Endothelial cell of umbilical vein (primary cell): ENCODE measurements around the gene GHRH. TPM values are rescaled to one million over a fixed set of nuclear protein-coding genes. Genes with fewer than 3 reads are reported as not detected.

ENCODE experiments used
- BruUV-seq: library from RNA; stranded (reverse); fragments of 400-500 nt; replicated peaks from 2 replicates; lab custom pipeline; 2021; lab: Mats Ljungman, UMichigan
- CTCF ChIA-PET: fragments of 300-600, 350-600 bp; sonication (Branson Sonifier 250); formaldehyde crosslinking; loops from one replicate; lab custom pipeline; 2021; ENCODE audit warnings: antibody characterized with exemption, inconsistent platforms; lab: Charles Lee
- POLR2A ChIA-PET: fragments of 300-600, 350-600 bp; sonication (Branson Sonifier 250); formaldehyde crosslinking; loops from one replicate; lab custom pipeline; 2021; ENCODE audit warnings: antibody characterized with exemption, inconsistent platforms; lab: Charles Lee
- DNase-seq: peaks from one replicate; pipeline ENCODE4 v3.0.0-alpha.2; 2011; ENCODE audit warnings: low read depth, low spot score
- FAIRE-seq: peaks from 2 replicates; lab custom pipeline; 2011; peaks lifted over from hg19 to GRCh38; lab: Jason Lieb, UNC
- H2AFZ ChIP-seq: 2 replicates; pipeline ENCODE4 v1.6.0; 2012; ENCODE audit warnings: low read depth, low read length, control low read depth, inconsistent platforms
- H3K27ac ChIP-seq: 2 replicates; pipeline ENCODE4 v1.5.1; 2011; ENCODE audit warnings: low read depth, mild to moderate bottlenecking, control low read depth, low read length, moderate library complexity; ENCODE audit not compliant: insufficient read depth
- H3K27me3 ChIP-seq, 2 experiments: 2 replicates each; pipeline versions ENCODE4 v1.6.0 to v1.6.1; 2011; ENCODE audit warnings: low read length in 2 of 2, mixed read lengths in 1 of 2; ENCODE audit not compliant: control insufficient read depth in 2 of 2, insufficient read depth in 2 of 2
- H3K36me3 ChIP-seq, 2 experiments: 2 replicates in 1 of 2; 3 replicates in 1 of 2; pipeline ENCODE4 v1.5.1; 2011; ENCODE audit warnings: low read length in 2 of 2, mild to moderate bottlenecking in 1 of 2, moderate library complexity in 1 of 2; ENCODE audit not compliant: control insufficient read depth in 2 of 2, insufficient read depth in 2 of 2; ENCODE audit errors: extremely low read depth in 1 of 2
- H3K4me1 ChIP-seq: 3 replicates; pipeline ENCODE4 v1.5.1; 2011; ENCODE audit warnings: mild to moderate bottlenecking, low read length; ENCODE audit not compliant: control insufficient read depth, insufficient read depth; ENCODE audit errors: extremely low read depth
- H3K4me2 ChIP-seq: 2 replicates; pipeline ENCODE4 v1.6.1; 2011; ENCODE audit warnings: low read length, control low read depth, mixed read lengths; ENCODE audit not compliant: insufficient read depth
- H3K4me3 ChIP-seq, 3 experiments: fragments of 200-600 bp in 1 of 3; sonication (generic), shearing (Covaris generic) in 1 of 3; replicated peaks in 1 of 3; 2 replicates each; pipeline ENCODE4 v1.5.1; 2011 to 2016; ENCODE audit warnings: control low read depth in 3 of 3, low read length in 3 of 3, mild to moderate bottlenecking in 2 of 3, inconsistent platforms in 1 of 3, low read depth in 1 of 3, moderate library complexity in 1 of 3; ENCODE audit not compliant: insufficient read depth in 1 of 3
- H3K79me2 ChIP-seq: 2 replicates; pipeline ENCODE4 v1.6.0; 2012; ENCODE audit warnings: low read length, inconsistent platforms; ENCODE audit not compliant: control insufficient read depth, insufficient read depth
- H3K9ac ChIP-seq: replicated peaks from 2 replicates; pipeline ENCODE3; 2011; ENCODE audit warnings: low read length, control low read depth; ENCODE audit not compliant: insufficient read depth; ENCODE audit errors: extremely low read depth
- H3K9me1 ChIP-seq: replicated peaks from 3 replicates; pipeline ENCODE4 v1.6.0; 2011; ENCODE audit warnings: mild to moderate bottlenecking, low read length; ENCODE audit not compliant: control insufficient read depth, insufficient read depth; ENCODE audit errors: extremely low read depth
- H3K9me3 ChIP-seq: replicated peaks from 2 replicates; pipeline ENCODE4 v1.5.1; 2012; ENCODE audit warnings: low read length, inconsistent platforms; ENCODE audit not compliant: control insufficient read depth, insufficient read depth
- H4K20me1 ChIP-seq: replicated peaks from 2 replicates; pipeline ENCODE3; 2011; ENCODE audit warnings: mild to moderate bottlenecking, low read length; ENCODE audit not compliant: control insufficient read depth, insufficient read depth; ENCODE audit errors: extremely low read depth
- CTCF ChIP-seq, 2 donors: IDR thresholded peaks; 1 replicate in 1 of 2; 2 replicates in 1 of 2; pipeline ENCODE4 v1.5.1; 2011; ENCODE audit warnings: low read length in 2 of 2, mild to moderate bottlenecking in 2 of 2, moderate library complexity in 2 of 2, control low read depth in 1 of 2, inconsistent platforms in 1 of 2, low read depth in 1 of 2; ENCODE audit not compliant: insufficient read depth in 1 of 2; ENCODE audit errors: extremely low read depth in 1 of 2
- EZH2 ChIP-seq: IDR thresholded peaks from 2 replicates; pipeline ENCODE4 v1.6.1; 2012; ENCODE audit warnings: borderline replicate concordance, low read depth, mild to moderate bottlenecking, moderate library complexity, low read length, inconsistent platforms; ENCODE audit not compliant: severe bottlenecking
- FOS ChIP-seq: IDR thresholded peaks from 2 replicates; pipeline ENCODE4 v1.6.1; 2011; ENCODE audit warnings: mild to moderate bottlenecking, low read length, moderate library complexity, borderline replicate concordance; ENCODE audit not compliant: insufficient read depth
- GATA2 ChIP-seq: IDR thresholded peaks from 2 replicates; pipeline ENCODE4 v1.7.0; 2011; ENCODE audit warnings: low read depth, mild to moderate bottlenecking, moderate library complexity, mixed read lengths, low read length; ENCODE audit not compliant: insufficient read length, insufficient read depth
- JUN ChIP-seq: IDR thresholded peaks from 2 replicates; pipeline ENCODE4 v1.6.1; 2011; ENCODE audit warnings: borderline replicate concordance, low read depth; ENCODE audit not compliant: insufficient read length, insufficient read depth
- MAX ChIP-seq: IDR thresholded peaks from 2 replicates; pipeline ENCODE4 v1.6.1; 2011; ENCODE audit not compliant: insufficient read depth, insufficient read length
- MYC ChIP-seq: IDR thresholded peaks from one replicate; pipeline ENCODE4 v1.6.1; 2011; ENCODE audit warnings: mild to moderate bottlenecking, low read depth, low read length
- POLR2A ChIP-seq: IDR thresholded peaks from 2 replicates; pipeline ENCODE4 v1.6.1; 2012; ENCODE audit warnings: low read depth, mild to moderate bottlenecking, control low read depth, low read length
- POLR2AphosphoS5 ChIP-seq: IDR thresholded peaks from 2 replicates; pipeline ENCODE4 v1.6.1; 2012; ENCODE audit warnings: low read depth, mild to moderate bottlenecking, control low read depth, low read length, moderate library complexity; ENCODE audit not compliant: insufficient read depth
- dilution Hi-C: fragments of 300-500 bp; cut with MboI; formaldehyde crosslinking; loops from one replicate; pipeline ENCODE4 v1.15.0; 2019; ENCODE audit warnings: low sequenced_read_pairs; ENCODE audit not compliant: extremely low pct_ligation_motif_present
- intact Hi-C: fragments of 100-400 bp; cut with micrococcal nuclease; formaldehyde crosslinking; loops from one replicate; pipeline ENCODE4 v1.10.0; 2022
- polyA plus RNA-seq, 4 experiments: library from polyadenylated mRNA; depleted of rRNA in 3 of 4; stranded (reverse) in 3 of 4; unstranded in 1 of 4; fragments of >200 nt; gene quantifications; 2 replicates each; pipeline versions ENCODE4 v1.2.1 to v1.2.3, GENCODE V29; 2011 to 2012; ENCODE audit warnings: missing spikeins in 1 of 4
- total RNA-seq: library from RNA; stranded (reverse); gene quantifications from 2 replicates; pipeline ENCODE4 v1.2.3, GENCODE V29; 2021

Gene GHRH
- total and polyA plus RNA-seq, 2 donors (not counting 3 experiments of a cell fraction or from before 2014, with no cell fraction given) = not detected

GRCh38 chr20:37291724-37292126 is 30.1 kb upstream of the GHRH start:
- Histone ChIP-seq H3K9me3 (no peaks in the 10 kb centered on the region), H3K9ac (no peak overlapping the region), H4K20me1 (no peaks in the 10 kb centered on the region), H3K4me2 (no peak overlapping the region), H3K4me1 (peaks cover 27% of the 10 kb centered on the region), H3K27me3 (peaks cover 0 to 3% of the 10 kb centered on the region in 2 experiments), H3K79me2 (peaks cover 45% of the 10 kb centered on the region), H3K27ac (no peak overlapping the region), H3K36me3 (no peaks in the 10 kb centered on the region), H3K4me3 (no peak overlapping the region), H2AFZ (no peak overlapping the region), H3K9me1 (no peaks in the 10 kb centered on the region)
- intact Hi-C loops (no loop called here), dilution Hi-C loops (no loop called here)
- no TSS peak for BruUV-seq
- ChIA-PET POLR2A (no interaction called here), CTCF (no interaction called here)
- DNase-seq (no peak), FAIRE-seq (no peak)
- TF ChIP-seq JUN = no peak
- TF ChIP-seq FOS = no peak
- no peak for TF ChIP-seq EZH2
- no peak for TF ChIP-seq MYC
- no peak for TF ChIP-seq MAX
- TF ChIP-seq CTCF (IDR thresholded peaks at IDR 0.05; ENCODE audit: extremely low read depth in 1 of 2, insufficient read depth in 1 of 2, low read depth in 1 of 2, low read length in 2 of 2) = no peak
- no peak for TF ChIP-seq POLR2AphosphoS5
- TF ChIP-seq GATA2 = no peak
- TF ChIP-seq POLR2A = no peak
